IPS-20b (cell line): Measurements from ENCODE around the gene MTRFR.
"Not testable (repeated sequence)": the region's sequence is repeated elsewhere in the genome, so short reads cannot be mapped to it uniquely, and the experiment has no call there.

Source experiments
- H3K27ac ChIP-seq: one replicate; pipeline ENCODE4 v1.5.1; 2013; ENCODE audit warnings: low read length
- H3K27me3 ChIP-seq: 2 replicates; pipeline ENCODE4 v1.6.1; 2013; ENCODE audit warnings: mild to moderate bottlenecking, low read length, inconsistent platforms; ENCODE audit not compliant: insufficient read depth
- H3K36me3 ChIP-seq: 2 replicates; pipeline ENCODE4 v1.6.1; 2013; ENCODE audit warnings: low read depth, mild to moderate bottlenecking, inconsistent platforms, low read length, moderate library complexity; ENCODE audit not compliant: insufficient read depth
- H3K4me1 ChIP-seq: 2 replicates; pipeline ENCODE4 v1.6.1; 2013; ENCODE audit warnings: mild to moderate bottlenecking, control low read depth, inconsistent platforms, low read length, moderate library complexity; ENCODE audit not compliant: insufficient read depth
- H3K4me3 ChIP-seq: 2 replicates; pipeline ENCODE4 v1.5.1; 2013; ENCODE audit warnings: mild to moderate bottlenecking, low read length, inconsistent platforms
- H3K9ac ChIP-seq: 2 replicates; pipeline ENCODE4 v1.6.1; 2013; ENCODE audit warnings: low read depth, mild to moderate bottlenecking, inconsistent platforms, low read length, moderate library complexity
- H3K9me3 ChIP-seq: 2 replicates; pipeline ENCODE4 v1.6.1; 2013; ENCODE audit warnings: mild to moderate bottlenecking, low read depth, low read length, inconsistent platforms; ENCODE audit not compliant: insufficient read depth

Gene MTRFR

GRCh38 chr12:123251403-123252076 is 18.3 kb downstream of the MTRFR start:
- Histone ChIP-seq H3K36me3 (peaks cover 43% of the 10 kb centered on the region), H3K4me3 (no peak overlapping the region), H3K27ac (no peak overlapping the region), H3K27me3 (no peaks in the 10 kb centered on the region), H3K9ac (peak overlapping the region; percentile 12; the same call in 1 of the 2 replicates), H3K4me1 (no peaks in the 10 kb centered on the region; the same call in 1 of the 2 replicates), H3K9me3 (no peaks in the 10 kb centered on the region)

DNA sequence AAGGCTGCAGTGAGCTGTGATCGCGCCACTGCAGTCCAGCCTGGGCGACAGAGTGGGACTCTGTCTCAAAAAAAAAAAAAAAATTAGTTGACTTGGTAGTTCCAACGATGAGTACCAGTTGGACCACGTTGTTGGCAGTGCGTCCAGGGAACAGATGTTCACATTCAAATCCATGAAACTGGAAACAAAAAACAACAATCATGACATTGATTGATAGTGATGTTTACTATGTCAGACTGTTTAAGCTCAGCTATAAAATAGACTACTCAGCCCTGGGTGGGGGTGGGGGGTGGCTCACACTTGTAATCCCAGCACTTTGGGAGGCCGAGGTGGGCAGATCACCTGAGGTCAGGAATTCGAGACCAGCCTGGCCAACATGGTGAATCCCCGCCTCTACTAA is 19.1 kb downstream of the MTRFR start:
- H3K36me3 ChIP-seq: peaks cover 51% of the 10 kb centered on the region
- H3K4me3 ChIP-seq, H3K9me3 ChIP-seq, H3K9ac ChIP-seq, H3K4me1 ChIP-seq, H3K27me3 ChIP-seq, H3K27ac ChIP-seq: not testable (repeated sequence)

GRCh38 chr12:123253641-123254459 is 20.6 kb downstream of the MTRFR start:
- no peaks in the 10 kb centered on the region for H3K9me3 ChIP-seq
- H3K4me3 ChIP-seq: no peak overlapping the region
- H3K36me3 ChIP-seq: peaks cover 66% of the 10 kb centered on the region
- H3K9ac ChIP-seq: no peak overlapping the region
- H3K4me1 ChIP-seq: no peaks in the 10 kb centered on the region; the same call in 1 of the 2 replicates
- H3K27me3 ChIP-seq: no peaks in the 10 kb centered on the region
- H3K27ac ChIP-seq: no peak overlapping the region

DNA sequence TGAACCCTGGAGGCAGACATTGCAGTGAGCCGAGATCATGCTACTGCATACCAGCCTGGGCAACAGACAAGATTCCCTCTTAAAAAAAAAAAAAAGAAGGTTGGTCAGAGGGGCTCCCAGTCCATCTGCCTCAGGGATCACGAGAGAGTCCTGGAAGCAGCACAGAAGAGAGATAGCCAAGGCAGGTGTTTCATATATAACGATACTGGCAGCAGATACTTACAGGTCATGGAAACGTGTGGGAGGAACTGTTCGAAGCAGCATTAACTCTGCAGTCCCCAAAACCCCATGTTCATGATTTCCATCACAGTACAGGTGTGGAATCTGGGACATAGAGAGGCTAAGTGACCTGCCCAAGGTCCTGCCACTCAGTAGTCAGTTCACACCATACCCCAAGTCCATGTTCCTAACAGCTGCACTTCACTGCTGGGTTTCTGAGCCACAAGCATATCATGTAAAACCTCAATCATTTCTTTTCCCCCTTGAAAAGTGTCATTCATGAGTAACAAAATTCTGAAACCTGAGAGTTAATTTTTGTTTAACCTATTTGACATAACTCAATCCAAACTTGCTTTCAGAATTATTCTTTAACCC is 21.7 kb downstream of the MTRFR start:
- H3K27me3 ChIP-seq: no peaks in the 10 kb centered on the region
- peaks cover 77% of the 10 kb centered on the region for H3K36me3 ChIP-seq
- H3K4me3 ChIP-seq: no peak overlapping the region
- no peak overlapping the region for H3K27ac ChIP-seq
- H3K9ac ChIP-seq: no peak overlapping the region
- H3K9me3 ChIP-seq: no peaks in the 10 kb centered on the region
- H3K4me1 ChIP-seq: no peaks in the 10 kb centered on the region; the same call in 1 of the 2 replicates

DNA sequence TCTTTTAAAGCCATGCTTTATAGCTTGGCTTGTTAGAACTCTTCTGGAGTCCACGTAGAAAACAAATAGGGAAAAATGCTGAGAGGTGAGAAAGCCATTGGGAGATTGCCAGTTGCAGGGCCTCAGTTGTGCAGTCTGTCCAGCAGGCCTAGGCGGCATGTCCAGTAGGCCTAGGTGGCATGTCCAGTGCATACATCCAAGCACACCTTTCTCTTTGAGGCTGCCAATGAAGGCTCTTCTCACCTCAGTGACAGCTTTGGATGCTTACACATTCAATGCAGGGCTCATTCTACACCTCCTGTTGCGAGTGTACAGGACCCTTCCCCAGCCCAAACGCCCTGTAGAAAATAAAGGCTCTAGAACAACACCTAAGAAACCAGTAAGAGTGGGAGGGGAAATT is 25.4 kb downstream of the MTRFR start:
- Histone ChIP-seq H3K9me3 (no peaks in the 10 kb centered on the region), H3K4me1 (peaks cover 10% of the 10 kb centered on the region; the same call in 1 of the 2 replicates), H3K9ac (no peak overlapping the region), H3K4me3 (no peak overlapping the region), H3K27me3 (no peaks in the 10 kb centered on the region), H3K27ac (no peak overlapping the region), H3K36me3 (peaks cover 96% of the 10 kb centered on the region)

- H3K9me3 ChIP-seq: no peaks in the 10 kb centered on the region
- H3K4me3 ChIP-seq: no peak overlapping the region
- no peak overlapping the region for H3K27ac ChIP-seq
- peaks cover 96% of the 10 kb centered on the region for H3K36me3 ChIP-seq
- no peak overlapping the region for H3K9ac ChIP-seq
- peaks cover 10% of the 10 kb centered on the region; the same call in 1 of the 2 replicates for H3K4me1 ChIP-seq
- H3K27me3 ChIP-seq: no peaks in the 10 kb centered on the region
Measured at GRCh38 chr12:123260081-123260480, 26.8 kb downstream of the MTRFR start.

- Histone ChIP-seq H3K27me3 (no peaks in the 10 kb centered on the region), H3K9me3 (no peaks in the 10 kb centered on the region), H3K4me3 (no peak overlapping the region), H3K4me1 (peaks cover 10% of the 10 kb centered on the region; the same call in 1 of the 2 replicates), H3K36me3 (peaks cover 97% of the 10 kb centered on the region), H3K27ac (no peak overlapping the region), H3K9ac (no peak overlapping the region)
Measured at GRCh38 chr12:123261196-123261595, 28.0 kb downstream of the MTRFR start.

GRCh38 chr12:123263196-123263817 is 30.1 kb downstream of the MTRFR start:
- Histone ChIP-seq H3K9ac (no peak overlapping the region), H3K27me3 (no peaks in the 10 kb centered on the region), H3K27ac (no peak overlapping the region), H3K36me3 (peaks cover 91% of the 10 kb centered on the region), H3K4me1 (peaks cover 10% of the 10 kb centered on the region; the same call in 1 of the 2 replicates), H3K9me3 (no peaks in the 10 kb centered on the region), H3K4me3 (no peak overlapping the region)

- Histone ChIP-seq H3K36me3 (peaks cover 84% of the 10 kb centered on the region), H3K27me3 (no peaks in the 10 kb centered on the region), H3K9ac (no peak overlapping the region), H3K4me1 (peaks cover 18% of the 10 kb centered on the region; the same call in 1 of the 2 replicates), H3K9me3 (no peaks in the 10 kb centered on the region), H3K4me3 (no peak overlapping the region), H3K27ac (no peak overlapping the region)
Measured at GRCh38 chr12:123264642-123265041, 31.4 kb downstream of the MTRFR start.

GRCh38 chr12:123265851-123266678 is 32.8 kb downstream of the MTRFR start:
- Histone ChIP-seq H3K27ac (no peak overlapping the region), H3K4me1 (peaks cover 18% of the 10 kb centered on the region; the same call in 1 of the 2 replicates), H3K36me3 (peaks cover 70% of the 10 kb centered on the region), H3K9ac (no peak overlapping the region), H3K27me3 (no peaks in the 10 kb centered on the region), H3K9me3 (no peaks in the 10 kb centered on the region), H3K4me3 (no peak overlapping the region)
